ENCODE results near the gene COX6A1. TPM values are rescaled to one million over a fixed set of nuclear protein-coding genes. Genes with fewer than 3 reads are reported as not detected.

The COX6A1 gene
- 94.3 TPM for polyA plus RNA-seq (ENCODE audit: insufficient read length)

GRCh38 chr12:120437735-120438494, at the start of gene COX6A1:
TSS of gene COX6A1 (plus strand) at chr12:120438113. CDS start at chr12:120438127, 14 bp downstream.
- DNase-seq: peak; percentile 94

- DNase-seq: no peak
These were observed 49.0 kb upstream of the COX6A1 start for GRCh38 chr12:120388691-120389481.

DNA sequence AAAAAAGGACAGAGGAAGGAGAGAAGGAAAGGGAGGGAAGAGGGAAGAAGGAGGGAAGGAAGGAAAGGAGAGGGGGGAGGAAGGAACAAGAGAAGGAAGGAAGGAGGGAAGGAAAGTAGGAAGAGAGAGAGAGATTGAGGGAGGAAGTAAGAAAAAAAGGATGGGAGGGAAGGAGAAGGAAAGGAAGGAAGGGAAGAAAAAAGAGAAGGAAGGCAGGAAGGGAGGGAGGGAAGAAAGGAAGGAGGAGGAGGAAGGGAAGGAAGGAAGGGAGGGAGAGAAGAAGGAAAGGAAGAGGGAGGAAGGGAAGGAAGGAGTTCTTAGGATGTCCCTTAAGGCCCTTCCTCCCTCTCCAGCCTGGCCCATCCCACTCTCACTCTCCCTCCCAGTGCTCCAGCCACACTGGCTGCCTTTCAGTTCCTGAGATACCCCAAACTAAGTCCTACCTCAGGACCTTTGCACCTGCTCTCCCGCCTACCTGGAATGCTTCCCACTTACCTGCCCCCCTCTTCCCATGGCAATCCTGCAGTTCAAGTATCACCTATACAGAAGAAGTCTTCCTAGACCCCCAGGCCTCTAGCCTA, 47.3 kb upstream of the COX6A1 start:
- DNase-seq: no peak

GRCh38 chr12:120394483-120395367, 43.2 kb upstream of the COX6A1 start:
- no peak for DNase-seq

- DNase-seq: no peak
These were observed 39.9 kb upstream of the COX6A1 start for GRCh38 chr12:120397824-120398540.

DNA sequence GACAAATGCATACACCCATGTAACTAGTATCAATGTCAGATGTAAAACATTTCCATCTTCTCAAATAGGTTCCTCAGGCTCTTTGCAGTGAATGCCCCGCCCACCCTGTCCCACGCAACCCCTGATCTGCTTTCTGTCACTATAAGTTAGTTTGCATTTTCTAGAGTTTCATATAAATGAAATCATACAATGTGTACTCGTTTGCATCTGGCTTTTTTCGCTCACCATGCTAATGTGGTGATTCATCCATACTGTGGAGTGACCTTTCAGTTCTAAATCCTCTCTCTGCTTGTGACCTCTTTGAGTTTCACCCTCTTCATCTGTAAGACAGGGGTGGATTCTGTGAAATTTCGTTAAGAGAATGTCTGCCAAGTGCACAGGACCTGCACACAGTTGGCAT, 38.4 kb upstream of the COX6A1 start:
- DNase-seq: no peak

DNA sequence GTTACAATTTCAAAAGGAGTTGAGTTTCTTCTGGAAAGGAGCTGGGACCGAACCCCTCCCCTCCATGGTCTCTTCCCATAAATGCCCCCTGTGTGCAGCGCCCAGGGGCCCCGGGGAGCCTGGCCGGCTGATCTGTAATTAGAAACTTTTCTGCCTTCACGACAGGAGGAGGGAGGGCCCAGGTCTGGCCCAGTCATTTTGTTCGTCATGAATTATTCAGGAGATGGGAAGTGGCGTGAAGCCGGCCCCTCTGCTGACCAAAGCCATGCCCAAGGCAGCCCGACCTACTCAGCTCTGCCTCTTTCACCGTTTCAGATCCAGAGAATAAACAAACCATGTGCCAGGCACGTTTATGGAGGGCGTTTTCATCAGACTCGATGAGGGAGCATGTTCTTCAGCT, 35.7 kb upstream of the COX6A1 start:
- no peak for DNase-seq

DNA sequence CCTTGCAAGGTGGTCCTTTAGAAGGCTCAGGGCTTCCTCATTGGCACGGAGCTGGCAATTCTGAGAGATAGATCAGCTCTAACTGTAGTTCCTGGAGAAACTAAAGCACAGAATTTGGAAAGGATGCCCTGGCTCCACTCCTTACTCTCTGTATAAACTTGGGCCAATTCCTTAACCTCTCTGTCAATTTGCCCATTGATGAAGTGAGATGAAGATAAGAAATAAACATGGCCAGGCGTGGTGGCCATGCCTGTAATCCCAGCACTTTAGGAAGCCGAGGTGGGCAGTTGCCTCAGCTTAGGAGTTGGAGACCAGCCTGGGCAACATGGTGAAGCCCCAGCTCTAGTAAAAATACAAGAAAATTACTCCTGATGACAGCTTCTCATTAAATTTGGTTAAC, 34.0 kb upstream of the COX6A1 start:
- DNase-seq: no peak

GRCh38 chr12:120404271-120404670, 33.6 kb upstream of the COX6A1 start:
- DNase-seq: no peak

DNA sequence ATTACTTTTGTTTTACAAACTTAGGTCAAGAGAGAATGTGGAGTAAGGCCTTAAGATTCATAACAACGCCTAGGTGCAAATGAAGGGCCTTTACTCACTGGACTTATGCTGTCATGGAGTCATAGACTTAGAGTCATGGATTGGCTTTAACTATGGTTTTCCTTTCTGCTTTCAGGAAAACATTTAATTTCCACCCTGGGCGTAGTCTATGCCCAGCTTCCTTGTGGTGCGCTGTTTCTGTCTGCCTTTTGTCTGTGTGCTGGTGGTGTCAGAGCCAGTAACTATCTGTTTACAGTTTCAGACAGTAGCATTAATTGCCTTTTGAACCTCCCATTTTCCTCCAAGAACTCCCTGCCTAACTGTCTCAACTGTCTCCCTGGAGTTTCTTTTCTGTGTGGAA, 31.8 kb upstream of the COX6A1 start:
- no peak for DNase-seq

DNA sequence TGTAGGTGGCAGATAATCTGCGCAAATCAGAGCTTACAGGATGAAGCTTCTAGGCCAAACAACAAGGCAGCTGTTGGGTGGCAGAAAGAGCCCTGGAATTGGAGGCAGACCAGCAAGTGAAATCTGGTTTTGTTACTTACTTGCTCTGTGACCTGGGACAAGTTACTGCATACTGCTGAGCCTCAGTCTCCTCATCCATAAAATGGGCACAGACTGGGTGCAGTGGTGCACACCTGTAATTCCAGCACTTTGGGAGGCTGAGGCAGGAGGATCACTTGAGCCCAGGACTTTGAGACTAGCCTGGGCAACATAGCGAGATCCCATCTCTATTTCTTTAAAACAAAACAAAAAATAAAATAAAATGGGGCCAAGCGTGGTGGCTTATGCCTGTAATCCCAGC, 31.4 kb upstream of the COX6A1 start:
- no peak for DNase-seq

DNA sequence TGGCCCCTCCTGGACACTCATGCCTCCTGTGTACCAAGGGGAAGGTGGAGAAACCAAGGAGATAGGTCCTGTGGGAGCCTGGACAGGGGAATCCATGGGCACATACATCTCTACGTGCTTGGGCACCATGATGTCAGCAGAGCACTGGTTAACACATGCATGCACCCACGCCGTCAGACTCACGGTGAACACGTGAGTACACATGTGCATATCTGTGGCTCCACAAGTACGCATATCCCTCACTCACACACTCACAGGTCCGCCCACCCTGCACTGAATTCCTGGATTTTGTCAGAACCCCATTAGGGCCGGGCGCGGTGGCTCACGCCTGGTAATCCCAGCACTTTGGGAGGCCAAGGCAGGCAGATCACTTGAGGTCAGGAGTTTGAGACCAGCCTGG, 29.1 kb upstream of the COX6A1 start:
- DNase-seq: no peak

DNA sequence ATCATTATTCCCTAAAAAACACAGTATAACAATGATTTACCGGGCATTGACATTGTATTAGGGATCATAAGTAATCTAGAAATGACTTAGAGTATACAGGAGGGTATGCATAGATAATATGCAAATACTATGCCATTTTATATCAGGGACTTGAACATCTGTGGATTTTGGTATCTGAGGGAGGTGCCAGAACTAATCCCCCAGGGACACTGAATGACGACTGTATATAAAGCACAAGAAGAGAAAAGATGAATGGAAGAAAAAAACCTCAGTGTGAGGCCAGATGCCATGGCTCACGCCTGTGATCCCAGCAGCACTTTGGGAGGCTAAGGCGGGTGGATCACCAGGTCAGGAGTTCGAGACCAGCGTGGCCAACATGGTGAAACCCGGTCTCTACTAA, 25.5 kb upstream of the COX6A1 start:
- DNase-seq: no peak

- DNase-seq: no peak
These were observed 23.8 kb upstream of the COX6A1 start for GRCh38 chr12:120413901-120414695.

DNA sequence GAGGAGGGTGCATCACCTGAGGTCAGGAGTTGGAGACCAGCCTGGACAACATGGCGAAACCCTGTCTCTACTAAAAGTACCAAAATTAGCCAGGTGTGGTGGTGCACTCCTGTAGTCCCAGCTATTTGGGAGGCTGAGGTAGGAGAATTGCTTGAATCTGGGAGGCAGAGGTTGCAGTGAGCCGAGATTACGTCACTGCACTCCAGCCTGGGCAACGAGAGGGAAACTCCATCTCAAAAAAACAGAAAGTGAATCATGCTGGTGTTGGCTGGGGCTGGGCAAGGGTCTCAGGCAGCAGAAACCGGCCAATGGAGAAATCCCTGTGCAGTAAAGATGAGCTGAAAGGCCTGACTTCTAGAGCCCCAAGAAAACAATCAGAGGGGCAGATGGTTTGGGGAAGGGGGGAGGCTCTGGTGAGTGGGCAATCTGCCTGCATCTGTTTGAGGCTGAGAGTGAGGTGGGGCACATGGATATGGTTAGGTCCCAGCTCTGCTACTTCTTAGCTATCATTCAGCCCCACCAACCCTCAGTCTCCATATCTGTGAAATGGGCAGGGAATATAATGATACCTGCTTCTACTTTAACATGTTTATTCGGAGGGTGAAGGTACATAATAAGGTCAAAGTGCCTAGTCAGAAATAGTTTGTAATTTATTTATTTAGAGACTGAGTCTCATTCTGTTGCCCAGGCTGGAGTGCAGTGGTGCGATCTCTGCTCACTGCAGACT, 21.3 kb upstream of the COX6A1 start:
- no peak for DNase-seq

- no peak for DNase-seq
These were observed 19.9 kb upstream of the COX6A1 start for GRCh38 chr12:120417917-120418580.

DNA sequence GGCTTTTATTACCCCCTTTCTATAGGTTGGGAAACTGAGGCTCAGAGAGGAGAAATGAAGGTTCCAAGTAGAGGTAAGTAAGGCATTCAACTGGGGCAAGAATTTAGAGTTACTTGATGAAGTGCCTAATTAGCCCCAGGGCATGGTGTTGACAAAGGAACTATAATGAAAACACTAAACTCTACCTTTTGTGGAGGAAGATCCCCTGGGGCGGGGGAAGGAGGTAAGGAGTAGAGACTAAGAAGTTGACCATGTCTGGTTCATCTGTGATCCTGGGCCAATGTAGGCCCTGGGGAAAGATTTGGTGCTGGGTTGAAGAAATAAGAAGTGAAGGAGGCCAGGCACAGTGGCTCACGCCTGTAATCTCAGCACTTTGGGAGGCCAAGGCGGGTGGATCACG, 16.2 kb upstream of the COX6A1 start:
- DNase-seq: no peak

GRCh38 chr12:120422892-120423456, 14.9 kb upstream of the COX6A1 start:
- no peak for DNase-seq

DNA sequence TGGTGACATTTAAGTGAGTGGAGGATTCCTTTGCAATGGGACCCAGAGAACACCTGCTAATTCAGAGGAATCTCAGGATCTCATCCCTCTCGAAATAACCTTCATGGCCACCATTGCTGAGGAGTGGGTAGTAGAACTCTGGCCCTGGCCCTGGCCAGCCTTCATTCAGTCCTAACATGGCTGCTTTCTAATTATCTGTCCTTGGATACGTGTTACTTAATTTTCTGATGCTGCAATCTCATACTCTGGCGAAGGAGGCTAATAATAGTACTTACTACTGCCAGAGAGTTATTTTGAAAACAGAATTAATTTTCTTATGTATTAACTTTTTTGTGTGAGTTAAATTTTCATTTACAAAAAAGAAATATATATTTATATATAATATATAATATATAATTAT, 12.1 kb upstream of the COX6A1 start:
- DNase-seq: no peak

Measured in hindlimb muscle (tissue), 1 donor.